Measurements from ENCODE around the gene ATP1A2.
A peak's percentile ranks its signal among the peaks of the same experiment; 100 is the strongest.

The ATP1A2 gene

DNA sequence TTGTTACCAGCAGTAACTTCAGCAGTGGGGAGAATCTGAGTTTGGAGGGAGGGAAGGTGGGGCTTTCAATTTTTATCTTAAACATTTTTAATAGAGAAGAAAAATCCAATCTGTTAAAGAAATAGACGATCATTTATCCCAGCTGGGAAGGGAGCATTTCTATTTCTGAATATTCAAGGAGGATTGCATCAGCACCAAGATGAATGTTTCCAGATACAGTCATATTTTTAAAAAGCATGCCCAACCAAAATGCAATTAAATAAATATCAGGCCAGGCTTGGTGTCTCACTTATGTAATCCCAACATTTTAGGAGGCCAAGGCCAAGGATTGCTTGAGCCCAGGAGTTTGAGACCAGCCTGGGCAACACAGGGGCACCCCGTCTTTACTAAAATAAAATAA, 34.2 kb downstream of the ATP1A2 start:
- TF ChIP-seq GATA3 (IDR thresholded peaks at IDR 0.05; ENCODE audit: low read depth, low read length) (no peak), GATA2 (IDR thresholded peaks at IDR 0.05; ENCODE audit: low read depth, low read length) (no peak)

DNA sequence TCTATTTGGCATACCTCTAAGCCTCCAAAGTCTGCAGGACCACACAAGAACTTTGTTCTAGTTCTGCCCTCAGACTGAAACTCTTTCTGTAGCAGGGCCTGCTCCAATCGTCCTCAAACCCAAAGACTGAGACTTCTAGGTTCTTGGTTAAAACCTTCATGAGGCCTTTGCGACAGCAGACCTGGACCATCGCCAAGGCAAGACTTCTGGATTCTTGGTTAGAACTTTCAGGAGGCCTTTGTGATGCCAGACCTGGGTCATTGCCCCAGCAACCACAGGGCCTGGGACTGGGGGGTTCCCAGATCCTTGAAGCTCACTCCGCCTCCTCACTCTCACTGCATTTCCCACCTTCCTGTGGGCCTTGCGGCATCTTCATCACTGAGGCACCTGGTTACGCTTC, 35.7 kb downstream of the ATP1A2 start, which contains the start of gene ATP1A4:
Gene ATP1A4 (plus strand): TSS at position 301 of the 400 bp plus-strand sequence. CDS start 438 bp downstream, outside the sequence.
- TF ChIP-seq GATA2 (IDR thresholded peaks at IDR 0.05; ENCODE audit: low read depth, low read length), result no peak
- TF ChIP-seq GATA3 (IDR thresholded peaks at IDR 0.05; ENCODE audit: low read depth, low read length), result no peak

DNA sequence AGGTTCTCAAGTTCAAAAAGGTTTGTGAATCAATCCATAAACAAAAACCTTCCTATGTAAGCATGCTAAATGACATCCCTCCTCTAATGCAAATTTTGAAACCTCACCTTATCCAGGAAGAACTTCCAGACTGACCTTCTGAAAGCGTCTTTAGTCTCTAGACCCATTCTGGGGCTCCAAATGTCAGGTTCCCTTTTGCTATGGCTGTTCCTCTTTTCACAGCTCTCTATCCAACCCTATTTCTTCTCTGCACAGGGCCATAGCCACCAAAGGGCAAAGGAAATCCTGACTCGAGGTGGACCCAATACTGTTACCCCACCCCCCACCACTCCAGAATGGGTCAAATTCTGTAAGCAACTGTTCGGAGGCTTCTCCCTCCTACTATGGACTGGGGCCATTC, 39.2 kb downstream of the ATP1A2 start:
- TF ChIP-seq GATA2 (IDR thresholded peaks at IDR 0.05; ENCODE audit: low read depth, low read length) (no peak), GATA3 (IDR thresholded peaks at IDR 0.05; ENCODE audit: low read depth, low read length) (no peak)

DNA sequence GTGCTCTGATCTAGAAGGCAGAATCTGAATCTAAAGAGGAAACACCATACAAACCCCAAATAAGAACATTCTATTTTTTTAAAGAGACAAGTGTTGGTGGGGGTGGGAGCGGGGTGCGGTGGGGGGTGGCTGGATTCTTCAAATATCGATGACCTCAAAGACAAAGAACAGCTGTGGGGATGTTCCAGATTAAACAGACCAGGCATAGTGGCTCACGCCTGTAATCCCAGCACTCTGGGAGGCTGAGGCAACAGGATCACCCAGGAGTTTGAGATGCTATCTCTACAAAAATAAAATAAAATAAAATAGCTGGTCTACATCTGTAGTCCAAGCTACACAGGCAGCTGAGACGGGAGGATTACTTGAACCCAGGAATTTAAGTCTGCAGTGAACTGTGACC, 40.8 kb downstream of the ATP1A2 start:
- TF ChIP-seq GATA3 (IDR thresholded peaks at IDR 0.05; ENCODE audit: low read depth, low read length) (no peak), GATA2 (IDR thresholded peaks at IDR 0.05; ENCODE audit: low read depth, low read length) (peak; percentile 31; the same call in 1 of the 2 replicates)

DNA sequence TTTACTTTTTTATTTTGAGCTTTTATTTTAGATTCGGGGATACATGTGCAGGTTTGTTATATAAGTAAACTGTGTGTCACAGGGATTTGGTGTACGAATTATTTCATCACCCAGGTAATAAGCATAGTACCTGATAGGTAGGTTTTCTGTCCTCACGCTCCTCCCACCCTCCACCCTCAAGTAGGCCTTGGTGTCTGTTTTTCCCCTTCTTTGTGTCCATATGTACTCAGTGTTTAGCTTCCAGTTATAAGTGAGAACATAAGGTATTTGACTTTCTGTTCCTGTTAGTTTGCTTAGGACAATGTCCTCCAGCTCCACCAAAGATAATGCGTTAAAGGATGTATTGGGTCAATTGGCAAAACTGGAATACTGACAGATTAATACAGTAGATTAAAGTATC, 41.6 kb downstream of the ATP1A2 start:
- TF ChIP-seq GATA2 (IDR thresholded peaks at IDR 0.05; ENCODE audit: low read depth, low read length) (no peak), GATA3 (IDR thresholded peaks at IDR 0.05; ENCODE audit: low read depth, low read length) (no peak)

DNA sequence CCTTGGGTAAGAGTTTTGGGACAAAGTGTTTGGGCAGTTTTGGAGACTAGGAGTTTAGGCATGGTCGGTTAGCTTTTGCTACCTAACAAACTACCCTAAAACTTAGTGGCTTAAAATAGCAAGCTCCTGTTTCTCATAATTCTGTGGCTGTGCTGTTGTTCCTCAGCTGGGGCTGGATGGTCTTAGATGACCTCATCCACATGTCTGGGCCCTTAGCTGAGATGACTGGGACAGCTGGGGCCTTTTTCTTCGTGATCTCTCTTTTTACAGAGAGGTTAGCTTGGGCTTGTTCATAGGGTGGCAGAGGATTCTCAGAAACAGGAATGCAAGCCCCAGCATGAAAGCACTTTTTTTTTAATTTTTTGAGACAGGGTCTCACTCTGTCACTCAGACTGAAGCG, 42.5 kb downstream of the ATP1A2 start:
- TF ChIP-seq GATA2 (IDR thresholded peaks at IDR 0.05; ENCODE audit: low read depth, low read length), result no peak
- TF ChIP-seq GATA3 (IDR thresholded peaks at IDR 0.05; ENCODE audit: low read depth, low read length), result no peak

DNA sequence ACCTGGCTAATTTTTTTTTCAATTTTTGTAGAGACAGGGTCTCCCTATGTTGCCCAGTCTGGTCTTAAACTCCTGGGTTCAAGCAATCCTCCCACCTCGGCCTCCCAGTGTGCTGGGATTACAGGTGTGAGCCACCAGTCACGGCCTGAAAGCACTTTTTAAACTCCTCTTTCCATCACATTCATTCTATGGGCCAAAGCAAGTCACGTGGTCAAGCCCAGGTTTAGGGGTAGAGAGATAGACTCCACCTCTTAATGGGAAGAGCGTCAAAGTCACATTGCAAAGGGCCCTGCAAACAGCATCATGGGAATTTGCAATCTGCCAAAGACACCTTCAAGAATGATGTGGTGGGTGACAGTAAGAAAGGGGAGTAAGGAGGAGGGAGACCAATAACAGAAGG, 43.0 kb downstream of the ATP1A2 start:
- TF ChIP-seq GATA3 (IDR thresholded peaks at IDR 0.05; ENCODE audit: low read depth, low read length) (no peak), GATA2 (IDR thresholded peaks at IDR 0.05; ENCODE audit: low read depth, low read length) (no peak)

DNA sequence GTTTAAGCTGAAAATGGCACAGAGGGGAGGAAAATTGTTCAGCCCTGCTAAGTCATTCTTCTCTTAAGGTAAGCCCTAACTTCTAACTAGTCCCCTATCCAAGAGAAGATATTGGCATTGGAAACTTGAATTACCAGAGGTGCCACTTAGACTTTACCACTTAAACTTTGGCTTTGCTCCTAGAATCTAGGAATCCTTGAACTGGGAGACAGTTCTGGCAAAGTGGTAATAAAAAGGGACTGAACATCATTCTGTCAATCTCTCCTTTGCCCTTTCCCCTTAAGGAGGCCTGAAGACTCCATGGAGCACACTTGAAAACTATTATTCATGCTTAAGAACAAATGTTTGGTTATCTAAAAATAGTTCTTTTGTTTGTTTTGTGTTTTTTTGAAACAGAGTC, 44.3 kb downstream of the ATP1A2 start:
- TF ChIP-seq GATA2 (IDR thresholded peaks at IDR 0.05; ENCODE audit: low read depth, low read length) (no peak), GATA3 (IDR thresholded peaks at IDR 0.05; ENCODE audit: low read depth, low read length) (no peak)

DNA sequence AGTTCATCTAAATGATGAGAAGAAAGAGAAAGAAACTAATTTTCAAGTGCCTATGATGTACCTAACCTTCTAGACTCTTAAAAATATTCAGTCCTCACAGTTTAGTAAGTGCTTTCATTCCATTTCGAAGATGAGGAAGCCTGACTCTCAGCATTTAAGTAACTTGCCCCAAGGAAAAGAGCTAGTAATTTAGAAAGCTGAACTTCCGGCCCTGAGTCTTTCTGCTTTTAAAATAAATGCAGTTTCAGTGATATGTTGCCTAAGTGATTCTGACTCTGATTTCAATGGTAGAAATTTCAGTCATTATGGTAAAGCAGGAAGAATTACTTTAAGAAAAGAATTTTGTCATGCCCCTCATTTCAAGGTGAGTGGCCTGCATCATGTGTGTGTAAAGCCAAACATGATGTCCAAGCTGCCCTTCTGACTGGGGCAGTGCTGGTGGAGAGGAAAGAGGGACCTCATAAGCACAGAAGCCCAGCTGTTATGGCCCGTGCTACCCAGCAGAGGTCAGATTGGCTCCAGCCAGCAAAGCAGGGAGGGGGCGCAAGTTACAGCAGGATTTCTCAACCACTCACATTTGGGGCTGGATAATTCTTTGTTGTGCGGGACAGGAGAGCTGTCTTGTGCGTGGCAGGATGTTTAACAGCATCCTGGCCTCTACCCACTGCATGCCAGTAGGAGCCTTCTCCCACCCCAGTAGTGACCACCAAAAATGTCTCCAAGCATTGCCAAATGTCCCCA, 46.6 kb downstream of the ATP1A2 start:
- TF ChIP-seq GATA2 (IDR thresholded peaks at IDR 0.05; ENCODE audit: low read depth, low read length), result no peak
- no peak for TF ChIP-seq GATA3 (IDR thresholded peaks at IDR 0.05; ENCODE audit: low read depth, low read length)

DNA sequence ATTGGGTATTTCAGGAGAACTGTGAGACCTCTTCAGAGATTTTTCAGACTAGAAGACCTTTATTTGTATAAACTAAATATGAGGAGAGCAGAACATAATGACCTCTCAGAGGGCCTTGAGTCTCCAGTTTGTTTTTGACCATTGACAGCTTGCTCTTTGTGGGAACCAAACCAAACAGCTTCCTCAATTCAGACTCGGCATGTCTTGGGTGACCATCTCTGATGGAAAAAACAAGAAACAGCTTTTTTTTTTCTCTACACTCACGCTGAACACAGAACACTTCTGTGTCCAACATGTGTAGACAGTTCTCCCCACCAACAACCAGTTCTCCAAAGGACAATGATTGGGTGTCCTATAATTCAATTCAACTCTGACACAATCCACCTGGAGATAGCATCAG, 47.4 kb downstream of the ATP1A2 start:
- no peak for TF ChIP-seq GATA3 (IDR thresholded peaks at IDR 0.05; ENCODE audit: low read depth, low read length)
- no peak for TF ChIP-seq GATA2 (IDR thresholded peaks at IDR 0.05; ENCODE audit: low read depth, low read length)

DNA sequence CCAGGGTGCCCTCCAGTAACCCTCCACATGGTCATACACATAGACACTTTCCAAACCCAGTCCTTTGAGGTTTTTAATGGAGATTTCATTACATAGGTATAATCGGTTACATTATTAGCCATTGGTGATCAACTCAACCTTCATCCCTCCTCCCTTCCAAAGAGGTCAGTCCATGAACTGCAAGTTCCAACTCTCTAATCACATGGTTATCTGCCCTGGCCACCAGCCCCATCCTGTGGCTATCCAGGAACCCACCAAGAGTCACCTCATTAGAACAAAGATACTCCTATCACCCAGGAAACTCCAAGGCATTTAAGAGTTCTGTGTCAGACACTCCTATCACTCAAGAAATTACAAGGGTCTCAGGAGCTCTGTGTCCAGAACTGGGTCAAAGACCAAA, 48.1 kb downstream of the ATP1A2 start:
- TF ChIP-seq GATA3 (IDR thresholded peaks at IDR 0.05; ENCODE audit: low read depth, low read length) (no peak), GATA2 (IDR thresholded peaks at IDR 0.05; ENCODE audit: low read depth, low read length) (no peak)

DNA sequence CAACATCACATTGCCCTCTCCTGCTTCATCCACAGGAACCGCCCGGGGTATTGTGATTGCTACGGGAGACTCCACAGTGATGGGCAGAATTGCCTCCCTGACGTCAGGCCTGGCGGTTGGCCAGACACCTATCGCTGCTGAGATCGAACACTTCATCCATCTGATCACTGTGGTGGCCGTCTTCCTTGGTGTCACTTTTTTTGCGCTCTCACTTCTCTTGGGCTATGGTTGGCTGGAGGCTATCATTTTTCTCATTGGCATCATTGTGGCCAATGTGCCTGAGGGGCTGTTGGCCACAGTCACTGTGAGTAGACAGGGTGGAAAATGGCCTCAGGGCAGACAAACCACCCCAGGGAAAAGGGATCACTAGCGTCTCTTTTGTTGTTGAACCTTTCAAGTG, 48.6 kb downstream of the ATP1A2 start:
- TF ChIP-seq GATA2 (IDR thresholded peaks at IDR 0.05; ENCODE audit: low read depth, low read length), result no peak
- no peak for TF ChIP-seq GATA3 (IDR thresholded peaks at IDR 0.05; ENCODE audit: low read depth, low read length)

DNA sequence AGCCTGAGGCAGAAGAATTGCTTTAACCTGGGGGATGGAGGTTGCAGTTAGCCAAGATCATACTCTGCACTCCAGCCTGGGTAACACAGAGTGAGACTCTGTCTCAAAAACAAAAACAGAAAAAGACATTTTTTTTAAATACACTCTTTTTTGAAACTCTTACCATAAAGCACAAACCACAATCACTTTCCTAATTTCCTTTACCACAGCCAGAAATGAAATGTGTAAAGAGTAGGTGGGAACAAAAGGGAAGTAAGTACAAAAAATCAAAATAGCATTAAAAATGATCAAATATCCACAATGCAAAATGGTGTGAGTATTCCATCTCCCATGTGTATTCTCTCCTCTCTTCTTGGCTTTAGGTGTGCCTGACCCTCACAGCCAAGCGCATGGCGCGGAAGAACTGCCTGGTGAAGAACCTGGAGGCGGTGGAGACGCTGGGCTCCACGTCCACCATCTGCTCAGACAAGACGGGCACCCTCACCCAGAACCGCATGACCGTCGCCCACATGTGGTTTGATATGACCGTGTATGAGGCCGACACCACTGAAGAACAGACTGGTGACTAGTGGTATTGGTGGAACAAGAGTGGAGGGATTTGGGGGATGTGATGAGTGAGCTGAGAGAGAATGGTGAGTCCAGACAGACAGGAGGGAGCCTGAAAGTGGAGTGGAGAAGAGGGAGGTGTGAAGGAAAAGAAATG, 50.8 kb downstream of the ATP1A2 start:
- no peak for TF ChIP-seq GATA2 (IDR thresholded peaks at IDR 0.05; ENCODE audit: low read depth, low read length)
- no peak for TF ChIP-seq GATA3 (IDR thresholded peaks at IDR 0.05; ENCODE audit: low read depth, low read length)

DNA sequence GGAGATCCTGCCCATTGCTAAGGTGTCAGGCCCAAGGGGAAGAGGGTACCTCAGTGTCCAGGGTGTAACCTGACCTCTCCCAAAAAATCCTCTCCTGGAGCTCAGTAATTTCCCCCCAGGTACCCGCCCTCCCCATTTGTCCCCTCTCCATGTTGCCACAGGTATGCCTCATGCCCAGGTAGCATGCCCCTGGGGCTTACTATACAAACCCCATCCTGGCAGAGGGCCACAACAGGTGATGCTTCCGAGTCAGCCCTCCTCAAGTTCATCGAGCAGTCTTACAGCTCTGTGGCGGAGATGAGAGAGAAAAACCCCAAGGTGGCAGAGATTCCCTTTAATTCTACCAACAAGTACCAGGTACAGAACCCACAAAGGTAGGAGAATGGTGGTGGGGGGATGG, 51.5 kb downstream of the ATP1A2 start:
- TF ChIP-seq GATA2 (IDR thresholded peaks at IDR 0.05; ENCODE audit: low read depth, low read length), result no peak
- TF ChIP-seq GATA3 (IDR thresholded peaks at IDR 0.05; ENCODE audit: low read depth, low read length), result no peak

DNA sequence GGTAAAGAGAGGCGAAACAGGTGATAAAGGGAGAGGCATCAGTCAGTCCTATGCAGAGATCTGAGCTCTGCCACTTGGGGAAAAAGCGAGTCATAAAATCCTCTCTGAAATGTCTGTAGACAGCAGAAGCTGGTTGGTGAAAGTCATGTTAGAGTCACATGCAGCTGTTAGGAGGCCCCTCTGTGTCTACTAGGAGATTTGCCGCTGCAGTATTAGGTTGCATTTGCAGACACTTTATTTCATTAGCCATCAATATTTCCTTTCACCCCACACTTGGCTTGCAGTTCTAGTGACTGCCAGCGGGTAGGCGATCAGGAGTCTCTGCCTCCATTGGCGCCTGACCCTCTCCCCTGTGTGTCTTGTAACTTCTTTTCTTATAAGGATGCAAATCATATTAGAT, 52.0 kb downstream of the ATP1A2 start:
- TF ChIP-seq GATA2 (IDR thresholded peaks at IDR 0.05; ENCODE audit: low read depth, low read length), result no peak
- TF ChIP-seq GATA3 (IDR thresholded peaks at IDR 0.05; ENCODE audit: low read depth, low read length), result no peak

Data from SH-SY5Y (cell line).